ENCODE results near the gene KLHL22. TPM values are rescaled to one million over a fixed set of nuclear protein-coding genes. Genes with fewer than 3 reads are reported as not detected.

Gene KLHL22
- total and polyA plus RNA-seq, 8 donors, result 9.9 to 22.9 (median 13.2) TPM

- H3K9me3 ChIP-seq, result no peaks in the 10 kb centered on the region
- H3K27ac ChIP-seq, result no peak overlapping the region
- intact Hi-C loops (cut with DNase I), result no loop called here
- WGBS, 2 donors, result 88 to 89% methylated on average over 2 of the region's 2 CpGs
- H3K27me3 ChIP-seq, result no peaks in the 10 kb centered on the region
- TF ChIP-seq, protein P1, sequence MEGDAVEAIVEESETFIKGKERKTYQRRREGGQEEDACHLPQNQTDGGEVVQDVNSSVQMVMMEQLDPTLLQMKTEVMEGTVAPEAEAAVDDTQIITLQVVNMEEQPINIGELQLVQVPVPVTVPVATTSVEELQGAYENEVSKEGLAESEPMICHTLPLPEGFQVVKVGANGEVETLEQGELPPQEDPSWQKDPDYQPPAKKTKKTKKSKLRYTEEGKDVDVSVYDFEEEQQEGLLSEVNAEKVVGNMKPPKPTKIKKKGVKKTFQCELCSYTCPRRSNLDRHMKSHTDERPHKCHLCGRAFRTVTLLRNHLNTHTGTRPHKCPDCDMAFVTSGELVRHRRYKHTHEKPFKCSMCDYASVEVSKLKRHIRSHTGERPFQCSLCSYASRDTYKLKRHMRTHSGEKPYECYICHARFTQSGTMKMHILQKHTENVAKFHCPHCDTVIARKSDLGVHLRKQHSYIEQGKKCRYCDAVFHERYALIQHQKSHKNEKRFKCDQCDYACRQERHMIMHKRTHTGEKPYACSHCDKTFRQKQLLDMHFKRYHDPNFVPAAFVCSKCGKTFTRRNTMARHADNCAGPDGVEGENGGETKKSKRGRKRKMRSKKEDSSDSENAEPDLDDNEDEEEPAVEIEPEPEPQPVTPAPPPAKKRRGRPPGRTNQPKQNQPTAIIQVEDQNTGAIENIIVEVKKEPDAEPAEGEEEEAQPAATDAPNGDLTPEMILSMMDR (IDR thresholded peaks at IDR 0.05), result no peak
- H3K4me1 ChIP-seq, result peaks cover 0 to 18% (median 14%) of the 10 kb centered on the region in 3 donors
- no peak overlapping the region for H3K4me3 ChIP-seq
- DNase-seq (no peak), FAIRE-seq (no peak), ATAC-seq (no peak)
- H3K36me3 ChIP-seq, result no peaks in the 10 kb centered on the region
Measured at GRCh38 chr22:20397498-20397897, 98.1 kb downstream of the KLHL22 start.

- intact Hi-C loops (cut with DNase I), result no loop called here
Measured at GRCh38 chr22:20396639-20397038, 99.0 kb downstream of the KLHL22 start.

DNA sequence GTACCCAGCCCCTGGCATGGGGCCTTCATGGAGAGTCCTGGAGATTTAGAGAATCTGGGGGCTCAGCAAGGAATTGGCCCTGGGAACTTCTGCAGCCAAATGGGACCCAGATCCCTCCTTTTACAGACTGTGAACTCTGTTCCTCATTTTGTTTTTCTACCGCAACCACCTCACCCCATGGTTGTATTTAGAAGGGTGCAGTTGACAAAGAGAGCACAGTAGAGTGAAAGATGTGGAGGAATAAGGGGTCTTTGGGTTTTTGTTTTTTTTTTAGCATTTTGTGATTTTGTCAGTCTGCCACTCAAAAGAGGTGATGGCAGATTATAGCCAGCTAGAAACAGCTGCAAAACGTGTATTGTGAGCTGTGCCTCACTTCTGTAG, 99.7 kb downstream of the KLHL22 start:
- 63 to 71% methylated on average over 2 of the region's 2 CpGs for WGBS, 2 donors
- Histone ChIP-seq H3K4me1 (peaks cover 0 to 18% (median 14%) of the 10 kb centered on the region in 3 donors), H3K27ac (no peak overlapping the region), H3K4me3 (no peak overlapping the region), H3K9me3 (no peaks in the 10 kb centered on the region), H3K27me3 (no peaks in the 10 kb centered on the region), H3K36me3 (no peaks in the 10 kb centered on the region)
- TF ChIP-seq, protein P1 (IDR thresholded peaks at IDR 0.05), result no peak
- DNase-seq (no peak), FAIRE-seq (no peak), ATAC-seq (no peak)
- intact Hi-C loops (cut with DNase I), result no loop called here

More at GRCh38 chr22:20396639-20397038, 99.0 kb downstream of the KLHL22 start:
- no peaks in the 10 kb centered on the region for H3K9me3 ChIP-seq
- H3K27ac ChIP-seq, result no peak overlapping the region
- ATAC-seq, result no peak
- peaks cover 0 to 18% (median 14%) of the 10 kb centered on the region in 3 donors for H3K4me1 ChIP-seq
- FAIRE-seq, result no peak
- H3K27me3 ChIP-seq, result no peaks in the 10 kb centered on the region
- no peak for DNase-seq
- H3K36me3 ChIP-seq, result no peaks in the 10 kb centered on the region
- TF ChIP-seq, protein P1 (IDR thresholded peaks at IDR 0.05), result no peak
- WGBS, 2 donors, result 96% methylated on average over 1 of the region's 1 CpG
- H3K4me3 ChIP-seq, result no peak overlapping the region

DNA sequence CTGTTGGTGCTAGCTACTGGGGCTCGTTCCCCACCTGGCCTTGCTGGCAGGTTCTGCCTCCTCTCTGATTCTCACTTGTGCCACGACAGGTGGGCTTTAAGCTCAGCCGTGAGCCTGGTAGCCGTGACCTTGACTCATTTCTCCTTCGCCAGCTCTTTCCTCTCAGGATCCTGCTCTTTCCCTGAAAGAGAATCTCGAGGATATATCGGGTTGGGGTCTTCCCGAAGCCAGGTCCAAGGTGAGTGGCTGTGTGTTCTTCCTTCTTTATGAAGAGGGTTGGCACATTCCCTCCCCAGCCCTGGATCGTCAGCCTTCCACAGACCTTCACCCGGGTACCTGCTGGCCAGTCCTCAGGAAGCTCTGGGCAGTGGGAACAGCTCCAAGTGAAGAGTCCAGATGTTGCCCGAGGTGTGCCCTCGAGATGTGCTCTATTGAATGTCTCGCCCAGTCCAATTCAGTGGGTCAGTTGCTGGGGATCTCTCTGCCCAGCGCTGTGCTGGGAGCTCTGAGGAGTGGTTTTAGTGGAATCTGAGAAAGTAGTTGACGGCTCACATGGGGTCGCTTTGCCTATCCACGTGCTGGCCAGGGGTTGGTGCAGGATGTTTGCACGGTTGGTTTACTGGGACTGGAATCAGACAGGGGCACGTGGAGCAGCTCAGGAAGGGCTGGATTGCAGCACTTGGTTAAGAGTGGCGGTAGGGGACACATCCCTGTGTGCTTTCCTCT, 100.3 kb downstream of the KLHL22 start:
- FAIRE-seq (no peak), DNase-seq (no peak), ATAC-seq (no peak)
- Histone ChIP-seq H3K4me3 (peak overlapping the region in 1 of 4 donors; percentile 89), H3K36me3 (no peaks in the 10 kb centered on the region), H3K27ac (no peak overlapping the region), H3K27me3 (no peaks in the 10 kb centered on the region), H3K4me1 (peaks cover 0 to 18% (median 14%) of the 10 kb centered on the region in 3 donors), H3K9me3 (no peaks in the 10 kb centered on the region)
- intact Hi-C loops (cut with DNase I), result no loop called here
- TF ChIP-seq, protein P1 (IDR thresholded peaks at IDR 0.05), result no peak
- WGBS, 2 donors, result 59 to 62% methylated on average over 20 of the region's 20 CpGs

All from pancreas (tissue), 10 donors.